Spleen (tissue), 3 donors: ENCODE measurements around the gene ZNF469.

Source experiments
- POLR2A ChIP-seq, 3 donors: fragments of 450-650 bp; IDR thresholded peaks; one replicate each; pipeline ENCODE4 v1.5.1; 2017; ENCODE audit warnings: antibody characterized with exemption in 3 of 3, mild to moderate bottlenecking in 1 of 3
- POLR2AphosphoS5 ChIP-seq, 3 donors: sonication (generic); formaldehyde crosslinking; IDR thresholded peaks; one replicate each; pipeline ENCODE4 v1.5.1; 2017; ENCODE audit warnings: antibody characterized with exemption in 3 of 3

- TF ChIP-seq POLR2A (IDR thresholded peaks at IDR 0.05) = no peak
- no peak for TF ChIP-seq POLR2AphosphoS5 (IDR thresholded peaks at IDR 0.05)
These were observed 40.3 kb upstream of the ZNF469 start for GRCh38 chr16:88342491-88342890.
